Activated naive CD4-positive, alpha-beta T cell treated with anti-CD3 and anti-CD28 coated beads for 36 hours (primary cell): ENCODE data around the gene CHL1. TPM values are rescaled to one million over a fixed set of nuclear protein-coding genes. Genes with fewer than 3 reads are reported as not detected.

Source experiments
- CTCF ChIA-PET: fragments of 350-600 bp; sonication (Branson Sonifier 250); formaldehyde crosslinking; loops from one replicate; lab custom pipeline; 2021; ENCODE audit warnings: antibody characterized with exemption; lab: Charles Lee
- DNase-seq: peaks from one replicate; pipeline ENCODE4 v3.0.0-alpha.2; 2020
- H3K27ac Mint-ChIP-seq: one replicate; pipeline ENCODE4 v1.8.0; 2021; ENCODE audit warnings: mild to moderate bottlenecking, mixed read lengths
- H3K27me3 Mint-ChIP-seq: one replicate; pipeline ENCODE4 v1.8.0; 2021; ENCODE audit warnings: low read depth, mixed read lengths
- H3K36me3 Mint-ChIP-seq: one replicate; pipeline ENCODE4 v1.8.0; 2021; ENCODE audit warnings: low read depth, mixed read lengths
- H3K4me1 Mint-ChIP-seq: one replicate; pipeline ENCODE4 v1.8.0; 2021; ENCODE audit warnings: low read depth, mixed read lengths
- H3K4me3 Mint-ChIP-seq: one replicate; pipeline ENCODE4 v1.8.0; 2021; ENCODE audit warnings: mild to moderate bottlenecking, moderate library complexity, mixed read lengths
- H3K9me3 Mint-ChIP-seq: one replicate; pipeline ENCODE4 v1.8.0; 2021; ENCODE audit warnings: mixed read lengths
- intact Hi-C: fragments of 100-400 bp; cut with micrococcal nuclease; formaldehyde crosslinking; loops from one replicate; pipeline ENCODE4 v1.15.1; 2023
- total RNA-seq, 2 experiments: library from RNA; stranded (reverse); gene quantifications; one replicate each; pipeline ENCODE4 v1.2.3, GENCODE V29; 2021

Gene CHL1
- total RNA-seq, 2 experiments from 2014 or later = not detected

GRCh38 chr3:409011-409410 lies 212.4 kb downstream of the CHL1 start:
- DNase-seq = no peak
- no peak overlapping the region for H3K4me3 Mint-ChIP-seq
- CTCF ChIA-PET = no interaction called here
- no peaks in the 10 kb centered on the region for H3K36me3 Mint-ChIP-seq
- H3K9me3 Mint-ChIP-seq = no peaks in the 10 kb centered on the region
- intact Hi-C loops = no loop called here
- H3K27ac Mint-ChIP-seq = no peak overlapping the region
- H3K27me3 Mint-ChIP-seq = no peaks in the 10 kb centered on the region
- H3K4me1 Mint-ChIP-seq = no peaks in the 10 kb centered on the region

GRCh38 chr3:411226-411625 lies 214.7 kb downstream of the CHL1 start:
- H3K4me1 Mint-ChIP-seq = no peaks in the 10 kb centered on the region
- H3K27me3 Mint-ChIP-seq = no peaks in the 10 kb centered on the region
- H3K9me3 Mint-ChIP-seq = no peaks in the 10 kb centered on the region
- intact Hi-C loops = no loop called here
- no peak overlapping the region for H3K27ac Mint-ChIP-seq
- no peak overlapping the region for H3K4me3 Mint-ChIP-seq
- DNase-seq = no peak
- CTCF ChIA-PET = no interaction called here
- no peaks in the 10 kb centered on the region for H3K36me3 Mint-ChIP-seq

GRCh38 chr3:414063-414462 lies 217.5 kb downstream of the CHL1 start:
- Mint-ChIP-seq H3K4me3 (no peak overlapping the region), H3K27me3 (no peaks in the 10 kb centered on the region), H3K36me3 (no peaks in the 10 kb centered on the region), H3K4me1 (no peaks in the 10 kb centered on the region), H3K9me3 (no peaks in the 10 kb centered on the region), H3K27ac (no peak overlapping the region)
- no peak for DNase-seq
- CTCF ChIA-PET = no interaction called here
- intact Hi-C loops = no loop called here

- Mint-ChIP-seq H3K27me3 (no peaks in the 10 kb centered on the region), H3K27ac (no peak overlapping the region), H3K4me3 (no peak overlapping the region), H3K9me3 (no peaks in the 10 kb centered on the region), H3K4me1 (no peaks in the 10 kb centered on the region), H3K36me3 (no peaks in the 10 kb centered on the region)
- intact Hi-C loops = no loop called here
- DNase-seq = no peak
- CTCF ChIA-PET = no interaction called here
Observed at GRCh38 chr3:418239-418929, 221.8 kb downstream of the CHL1 start.

- H3K27me3 Mint-ChIP-seq = no peaks in the 10 kb centered on the region
- H3K9me3 Mint-ChIP-seq = no peaks in the 10 kb centered on the region
- no peak overlapping the region for H3K4me3 Mint-ChIP-seq
- CTCF ChIA-PET = no interaction called here
- H3K4me1 Mint-ChIP-seq = no peaks in the 10 kb centered on the region
- H3K27ac Mint-ChIP-seq = no peak overlapping the region
- DNase-seq = no peak
- H3K36me3 Mint-ChIP-seq = no peaks in the 10 kb centered on the region
- intact Hi-C loops = no loop called here
Observed at GRCh38 chr3:420584-420983, 224.0 kb downstream of the CHL1 start.

GRCh38 chr3:425079-425478 lies 228.5 kb downstream of the CHL1 start:
- intact Hi-C loops = no loop called here
- Mint-ChIP-seq H3K4me3 (no peak overlapping the region), H3K27ac (no peak overlapping the region), H3K36me3 (no peaks in the 10 kb centered on the region), H3K9me3 (peaks cover under 1% of the 10 kb centered on the region), H3K27me3 (no peaks in the 10 kb centered on the region), H3K4me1 (no peaks in the 10 kb centered on the region)
- CTCF ChIA-PET = no interaction called here
- DNase-seq = no peak

GRCh38 chr3:426072-426471 lies 229.5 kb downstream of the CHL1 start:
- DNase-seq = no peak
- Mint-ChIP-seq H3K27ac (no peak overlapping the region), H3K9me3 (peaks cover 1% of the 10 kb centered on the region), H3K27me3 (no peaks in the 10 kb centered on the region), H3K4me1 (no peaks in the 10 kb centered on the region), H3K36me3 (no peaks in the 10 kb centered on the region), H3K4me3 (no peak overlapping the region)
- intact Hi-C loops = no loop called here
- CTCF ChIA-PET = no interaction called here

GRCh38 chr3:427128-427527 lies 230.6 kb downstream of the CHL1 start:
- DNase-seq = no peak
- no peaks in the 10 kb centered on the region for H3K27me3 Mint-ChIP-seq
- no peaks in the 10 kb centered on the region for H3K4me1 Mint-ChIP-seq
- no peak overlapping the region for H3K4me3 Mint-ChIP-seq
- H3K27ac Mint-ChIP-seq = no peak overlapping the region
- H3K9me3 Mint-ChIP-seq = peaks cover 1% of the 10 kb centered on the region
- no peaks in the 10 kb centered on the region for H3K36me3 Mint-ChIP-seq
- CTCF ChIA-PET = no interaction called here
- intact Hi-C loops = no loop called here

- H3K4me3 Mint-ChIP-seq = no peak overlapping the region
- no peak for DNase-seq
- CTCF ChIA-PET = no interaction called here
- no peaks in the 10 kb centered on the region for H3K36me3 Mint-ChIP-seq
- peaks cover 1% of the 10 kb centered on the region for H3K9me3 Mint-ChIP-seq
- no peaks in the 10 kb centered on the region for H3K27me3 Mint-ChIP-seq
- intact Hi-C loops = no loop called here
- H3K4me1 Mint-ChIP-seq = no peaks in the 10 kb centered on the region
- no peak overlapping the region for H3K27ac Mint-ChIP-seq
Observed at GRCh38 chr3:430186-430585, 233.6 kb downstream of the CHL1 start.

GRCh38 chr3:435161-435560 lies 238.6 kb downstream of the CHL1 start:
- DNase-seq = no peak
- H3K27ac Mint-ChIP-seq = no peak overlapping the region
- H3K4me1 Mint-ChIP-seq = no peaks in the 10 kb centered on the region
- no peaks in the 10 kb centered on the region for H3K36me3 Mint-ChIP-seq
- no peak overlapping the region for H3K4me3 Mint-ChIP-seq
- CTCF ChIA-PET = no interaction called here
- H3K27me3 Mint-ChIP-seq = no peaks in the 10 kb centered on the region
- intact Hi-C loops = no loop called here
- H3K9me3 Mint-ChIP-seq = peaks cover 2% of the 10 kb centered on the region

- H3K9me3 Mint-ChIP-seq = peaks cover 6% of the 10 kb centered on the region
- no peak for DNase-seq
- H3K27ac Mint-ChIP-seq = no peak overlapping the region
- no peaks in the 10 kb centered on the region for H3K27me3 Mint-ChIP-seq
- CTCF ChIA-PET = no interaction called here
- no peak overlapping the region for H3K4me3 Mint-ChIP-seq
- intact Hi-C loops = no loop called here
- no peaks in the 10 kb centered on the region for H3K4me1 Mint-ChIP-seq
- H3K36me3 Mint-ChIP-seq = no peaks in the 10 kb centered on the region
Observed at GRCh38 chr3:436053-436452, 239.5 kb downstream of the CHL1 start.

- CTCF ChIA-PET = no interaction called here
Observed at GRCh38 chr3:440826-441225, 244.3 kb downstream of the CHL1 start.

GRCh38 chr3:445960-446359 lies 249.4 kb downstream of the CHL1 start:
- CTCF ChIA-PET = interaction anchor here (0.6 kb wide), 1 partner anchor 74 kb away, joined by 4 read pairs; no protein-coding TSS in a partner anchor
- DNase-seq = no peak
- no peaks in the 10 kb centered on the region for H3K36me3 Mint-ChIP-seq
- H3K4me1 Mint-ChIP-seq = no peaks in the 10 kb centered on the region
- H3K27me3 Mint-ChIP-seq = no peaks in the 10 kb centered on the region
- no peak overlapping the region for H3K27ac Mint-ChIP-seq
- intact Hi-C loops = no loop called here
- no peak overlapping the region for H3K4me3 Mint-ChIP-seq
- H3K9me3 Mint-ChIP-seq = peaks cover under 1% of the 10 kb centered on the region

More at GRCh38 chr3:440826-441225, 244.3 kb downstream of the CHL1 start:
- no peaks in the 10 kb centered on the region for H3K27me3 Mint-ChIP-seq
- no peaks in the 10 kb centered on the region for H3K4me1 Mint-ChIP-seq
- H3K4me3 Mint-ChIP-seq = no peak overlapping the region
- peaks cover 6% of the 10 kb centered on the region for H3K9me3 Mint-ChIP-seq
- DNase-seq = no peak
- intact Hi-C loops = no loop called here
- no peak overlapping the region for H3K27ac Mint-ChIP-seq
- no peaks in the 10 kb centered on the region for H3K36me3 Mint-ChIP-seq
